Cardiac muscle cell (in vitro differentiated cells and primary cell): ENCODE results near the gene NPAS3. TPM values are rescaled to one million over a fixed set of nuclear protein-coding genes. Genes with fewer than 3 reads are reported as not detected.
A peak's percentile ranks its signal among the peaks of the same experiment; 100 is the strongest.

Source experiments
- DNase-seq, 2 donors: peaks; one replicate each; pipeline versions ENCODE4 v3.0.0 to v3.0.0-alpha.2; 2010 to 2017; ENCODE audit warnings: low read depth in 1 of 2, low spot score in 1 of 2
- H3K27ac ChIP-seq: fragments of 200-600 bp; sonication (generic); 2 replicates; pipeline ENCODE4 v1.5.1; 2016
- H3K27me3 ChIP-seq: fragments of 200-600 bp; sonication (generic); 2 replicates; pipeline ENCODE4 v1.6.0; 2016; ENCODE audit warnings: control low read depth
- H3K36me3 ChIP-seq: fragments of 200-600 bp; sonication (generic); 2 replicates; pipeline ENCODE4 v1.5.1; 2016; ENCODE audit warnings: control low read depth
- H3K4me1 ChIP-seq: fragments of 200-600 bp; sonication (generic); 2 replicates; pipeline ENCODE4 v1.8.1; 2017; ENCODE audit warnings: low read depth, mild to moderate bottlenecking, mixed run types
- H3K4me3 ChIP-seq: fragments of 200-600 bp; sonication (generic); 2 replicates; pipeline ENCODE4 v1.5.1; 2016; ENCODE audit warnings: mild to moderate bottlenecking
- H3K9me3 ChIP-seq: fragments of 200-600 bp; sonication (generic); 2 replicates; pipeline ENCODE4 v1.5.1; 2017; ENCODE audit warnings: low read depth, mild to moderate bottlenecking, control low read depth
- CTCF ChIP-seq: IDR thresholded peaks from 2 replicates; pipeline ENCODE4 v1.5.1; 2012; ENCODE audit warnings: low read depth, mild to moderate bottlenecking, low read length
- polyA plus RNA-seq: library from polyadenylated mRNA; unstranded; fragments of >200 nt; fragmentation: Nextera tagmentation; extraction: Ambion mirVana; gene quantifications from 2 replicates; pipeline ENCODE4 v1.2.1, GENCODE V29; 2016
- total RNA-seq: library from RNA; depleted of rRNA; stranded (reverse); fragments of >200 nt; gene quantifications from 2 replicates; pipeline ENCODE4 v1.2.3, GENCODE V29; 2016

NPAS3 gene
- total and polyA plus RNA-seq, 2 experiments from 2014 or later = 0.18 TPM

GRCh38 chr14:33377596-33378390 is 439.1 kb downstream of the NPAS3 start:
- Histone ChIP-seq H3K4me3 (no peak overlapping the region), H3K27ac (no peak overlapping the region), H3K4me1 (no peaks in the 10 kb centered on the region), H3K27me3 (no peaks in the 10 kb centered on the region), H3K36me3 (no peaks in the 10 kb centered on the region), H3K9me3 (no peaks in the 10 kb centered on the region)
- DNase-seq = no peak
- TF ChIP-seq CTCF = no peak

- H3K4me1 ChIP-seq = no peaks in the 10 kb centered on the region
- no peak overlapping the region for H3K4me3 ChIP-seq
- no peak for TF ChIP-seq CTCF
- no peaks in the 10 kb centered on the region for H3K36me3 ChIP-seq
- H3K9me3 ChIP-seq = no peaks in the 10 kb centered on the region
- H3K27me3 ChIP-seq = no peaks in the 10 kb centered on the region
- no peak overlapping the region for H3K27ac ChIP-seq
- DNase-seq = no peak
These were observed 443.0 kb downstream of the NPAS3 start for GRCh38 chr14:33381717-33382116.

- Histone ChIP-seq H3K4me1 (no peaks in the 10 kb centered on the region), H3K9me3 (no peaks in the 10 kb centered on the region), H3K4me3 (no peak overlapping the region), H3K36me3 (no peaks in the 10 kb centered on the region), H3K27me3 (no peaks in the 10 kb centered on the region), H3K27ac (no peak overlapping the region)
- DNase-seq = no peak
- TF ChIP-seq CTCF = no peak
These were observed 447.5 kb downstream of the NPAS3 start for GRCh38 chr14:33386140-33386539.

- no peak overlapping the region for H3K27ac ChIP-seq
- H3K27me3 ChIP-seq = no peaks in the 10 kb centered on the region
- H3K9me3 ChIP-seq = no peaks in the 10 kb centered on the region
- no peaks in the 10 kb centered on the region for H3K4me1 ChIP-seq
- no peaks in the 10 kb centered on the region for H3K36me3 ChIP-seq
- DNase-seq = peak in 1 of 2 donors; percentile 14
- TF ChIP-seq CTCF = no peak
- H3K4me3 ChIP-seq = no peak overlapping the region
These were observed 448.1 kb downstream of the NPAS3 start for GRCh38 chr14:33386781-33387180.

GRCh38 chr14:33390335-33390734 is 451.7 kb downstream of the NPAS3 start:
- no peak for TF ChIP-seq CTCF

More at GRCh38 chr14:33390335-33390734, 451.7 kb downstream of the NPAS3 start:
- no peaks in the 10 kb centered on the region for H3K27me3 ChIP-seq
- DNase-seq = no peak
- H3K9me3 ChIP-seq = no peaks in the 10 kb centered on the region
- no peak overlapping the region for H3K27ac ChIP-seq
- no peak overlapping the region for H3K4me3 ChIP-seq
- no peaks in the 10 kb centered on the region for H3K4me1 ChIP-seq
- no peaks in the 10 kb centered on the region for H3K36me3 ChIP-seq
